AG08395 (cell line): Measurements from ENCODE around the gene HOXC9.

Experiments
- DNase-seq: peaks from one replicate; pipeline ENCODE4 v3.0.0; 2012; ENCODE audit warnings: mixed read lengths, low spot score

The HOXC9 gene

GRCh38 chr12:53976172-53976822 lies 23.7 kb upstream of the HOXC9 start:
- no peak for DNase-seq

GRCh38 chr12:53976823-53977595 lies 23.0 kb upstream of the HOXC9 start:
- no peak for DNase-seq

- DNase-seq = no peak
Measured at GRCh38 chr12:53977596-53978445, 22.1 kb upstream of the HOXC9 start.

GRCh38 chr12:53978477-53979356 lies 21.2 kb upstream of the HOXC9 start:
- no peak for DNase-seq

GRCh38 chr12:53980104-53980801 lies 19.7 kb upstream of the HOXC9 start:
- DNase-seq = no peak

GRCh38 chr12:53980802-53981496 lies 19.0 kb upstream of the HOXC9 start:
- DNase-seq = no peak

- DNase-seq = no peak
Measured at GRCh38 chr12:53981634-53982565, 18.1 kb upstream of the HOXC9 start.

- no peak for DNase-seq
Measured at GRCh38 chr12:53982648-53983567, 17.1 kb upstream of the HOXC9 start.

- no peak for DNase-seq
Measured at GRCh38 chr12:53983568-53983949, 16.4 kb upstream of the HOXC9 start.

- DNase-seq = no peak
Measured at GRCh38 chr12:53983950-53984572, 15.9 kb upstream of the HOXC9 start.

- peak; percentile 92 for DNase-seq
Measured at GRCh38 chr12:53984901-53985691, 14.9 kb upstream of the HOXC9 start, which contains the start of gene HOXC10. Gene HOXC10 (plus strand): TSS chr12:53985146. CDS start chr12:53985260, 114 bp downstream.

- DNase-seq = no peak
Measured at GRCh38 chr12:53985692-53985993, 14.3 kb upstream of the HOXC9 start.

- peak; percentile 47 for DNase-seq
Measured at GRCh38 chr12:53985994-53986685, 13.8 kb upstream of the HOXC9 start.

- no peak for DNase-seq
Measured at GRCh38 chr12:53986686-53987483, 13.1 kb upstream of the HOXC9 start.

GRCh38 chr12:53987787-53988230 lies 12.2 kb upstream of the HOXC9 start:
- no peak for DNase-seq
